ENCODE measurements around the gene MESP1.

Gene MESP1

DNA sequence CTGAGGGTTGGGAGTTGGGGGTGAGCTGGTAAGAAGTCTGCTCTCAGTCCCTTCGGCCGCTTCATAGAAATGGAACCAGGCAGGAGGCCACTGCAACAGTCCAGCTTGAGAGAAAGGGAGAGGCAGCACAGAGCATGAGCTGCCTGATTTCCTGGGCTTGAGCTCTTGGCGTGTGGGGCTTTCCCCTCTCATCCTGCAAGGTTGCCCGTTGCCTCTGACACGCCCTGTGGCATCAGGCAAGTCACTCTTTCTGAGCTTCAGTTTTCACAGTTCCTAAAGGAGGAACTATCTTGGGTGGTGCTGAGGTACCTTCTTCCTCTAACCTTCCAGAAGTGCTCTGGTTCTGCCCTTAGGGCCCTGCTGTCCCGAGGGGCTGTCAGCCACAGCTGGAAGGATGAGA is 30.0 kb upstream of the MESP1 start:
- no peak for DNase-seq (ENCODE audit: low read depth)

DNA sequence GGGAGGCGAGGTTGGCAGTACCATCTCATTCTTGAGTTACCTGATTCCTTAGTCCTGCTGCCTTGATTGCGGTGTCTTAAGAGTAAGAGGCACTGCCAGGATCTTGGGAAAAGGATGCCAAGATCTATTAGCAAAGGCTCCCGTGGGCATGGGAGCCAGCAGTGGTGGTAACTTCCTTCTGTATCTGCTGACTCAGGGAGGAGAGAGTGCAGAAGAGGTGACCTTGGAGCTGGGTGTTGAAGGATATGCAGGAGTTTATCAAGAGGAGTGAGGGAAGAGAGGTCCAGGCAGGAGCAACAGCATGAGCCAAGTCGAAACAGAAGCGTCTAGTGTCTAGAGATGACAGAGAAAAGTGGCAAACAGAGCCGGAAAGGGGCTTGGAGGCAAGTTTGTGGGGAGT is 29.6 kb upstream of the MESP1 start:
- no peak for DNase-seq (ENCODE audit: low read depth)

DNA sequence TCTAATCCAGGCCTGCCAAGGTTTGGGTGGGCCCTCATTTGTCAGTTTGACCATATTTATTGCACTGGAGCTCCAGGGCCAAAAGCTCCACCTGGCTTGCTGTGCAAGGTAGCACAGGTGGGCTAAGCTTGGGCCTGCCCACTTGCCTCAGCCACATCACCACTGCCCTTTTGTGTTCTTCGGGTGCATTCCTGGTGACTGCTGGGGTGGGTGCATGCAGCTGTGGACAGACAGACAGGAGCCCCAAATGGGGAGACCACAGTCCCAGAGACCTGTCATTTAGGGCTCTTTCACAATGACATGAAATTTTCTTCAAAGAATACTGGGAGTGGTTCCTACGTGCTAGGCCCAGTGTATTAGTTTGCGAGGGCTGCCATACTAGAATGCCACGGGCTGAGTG is 27.8 kb upstream of the MESP1 start:
- DNase-seq (ENCODE audit: low read depth) = no peak

DNA sequence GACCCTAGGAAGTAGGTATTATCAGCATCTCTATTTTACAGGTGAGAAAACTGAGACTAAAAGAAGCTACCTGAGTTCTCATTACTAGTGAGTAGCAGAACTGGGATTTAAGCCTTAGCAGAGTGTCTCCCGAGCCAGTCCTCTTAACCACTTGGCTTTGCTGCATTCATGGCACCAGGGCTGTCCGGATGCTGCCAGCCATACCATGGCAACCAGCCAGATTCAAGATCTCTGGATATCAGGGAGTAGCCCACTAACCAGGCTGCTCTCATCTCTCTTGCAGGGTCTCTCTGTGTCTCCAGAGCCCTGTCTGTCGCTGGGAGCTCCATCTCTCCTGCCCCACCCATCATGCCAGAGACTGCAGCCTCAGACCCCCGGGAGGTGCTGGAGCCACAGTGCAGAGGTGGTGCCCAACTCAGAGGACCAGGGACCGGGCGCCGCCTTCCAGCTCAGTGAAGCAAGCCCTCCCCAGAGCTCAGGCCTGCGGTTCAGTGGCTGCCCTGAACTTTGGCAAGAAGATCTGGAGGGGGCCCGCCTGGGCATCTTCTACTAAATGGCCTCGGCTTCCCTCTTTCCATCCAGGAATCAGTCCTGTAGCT is 26.8 kb upstream of the MESP1 start:
- DNase-seq (ENCODE audit: low read depth) = no peak

DNA sequence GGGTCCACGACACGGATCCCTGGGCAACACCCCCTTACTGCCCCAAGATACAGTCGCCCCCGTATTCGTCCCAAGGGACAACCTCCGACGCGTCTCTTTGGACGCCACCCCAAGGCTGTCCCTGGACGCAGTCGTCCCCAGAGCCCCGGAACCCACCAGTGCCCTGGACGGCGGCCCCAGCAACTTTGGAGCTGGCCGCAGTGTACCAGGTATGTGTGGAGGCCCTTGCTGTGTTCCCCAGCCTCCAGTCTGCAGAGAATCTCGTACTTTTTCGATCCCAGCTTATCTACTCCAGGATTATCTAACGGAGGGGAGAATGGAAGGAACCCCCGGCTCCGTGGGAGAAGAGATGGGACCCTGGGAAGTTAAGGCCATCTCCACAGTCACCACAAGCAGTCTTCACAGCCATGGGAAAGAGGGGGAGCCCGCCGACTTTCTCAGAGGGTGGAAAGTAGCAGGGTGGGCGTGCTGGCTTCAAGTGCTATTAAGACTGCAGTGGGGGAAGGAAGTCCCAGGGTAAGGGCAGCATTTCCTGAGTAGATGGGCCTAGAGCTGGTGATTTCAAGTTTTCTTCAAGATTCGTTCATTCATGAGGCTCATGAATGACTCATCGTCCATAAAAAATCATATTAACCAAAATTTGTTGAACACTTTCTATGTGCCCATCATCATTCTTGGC is 26.2 kb upstream of the MESP1 start:
- DNase-seq (ENCODE audit: low read depth) = no peak

DNA sequence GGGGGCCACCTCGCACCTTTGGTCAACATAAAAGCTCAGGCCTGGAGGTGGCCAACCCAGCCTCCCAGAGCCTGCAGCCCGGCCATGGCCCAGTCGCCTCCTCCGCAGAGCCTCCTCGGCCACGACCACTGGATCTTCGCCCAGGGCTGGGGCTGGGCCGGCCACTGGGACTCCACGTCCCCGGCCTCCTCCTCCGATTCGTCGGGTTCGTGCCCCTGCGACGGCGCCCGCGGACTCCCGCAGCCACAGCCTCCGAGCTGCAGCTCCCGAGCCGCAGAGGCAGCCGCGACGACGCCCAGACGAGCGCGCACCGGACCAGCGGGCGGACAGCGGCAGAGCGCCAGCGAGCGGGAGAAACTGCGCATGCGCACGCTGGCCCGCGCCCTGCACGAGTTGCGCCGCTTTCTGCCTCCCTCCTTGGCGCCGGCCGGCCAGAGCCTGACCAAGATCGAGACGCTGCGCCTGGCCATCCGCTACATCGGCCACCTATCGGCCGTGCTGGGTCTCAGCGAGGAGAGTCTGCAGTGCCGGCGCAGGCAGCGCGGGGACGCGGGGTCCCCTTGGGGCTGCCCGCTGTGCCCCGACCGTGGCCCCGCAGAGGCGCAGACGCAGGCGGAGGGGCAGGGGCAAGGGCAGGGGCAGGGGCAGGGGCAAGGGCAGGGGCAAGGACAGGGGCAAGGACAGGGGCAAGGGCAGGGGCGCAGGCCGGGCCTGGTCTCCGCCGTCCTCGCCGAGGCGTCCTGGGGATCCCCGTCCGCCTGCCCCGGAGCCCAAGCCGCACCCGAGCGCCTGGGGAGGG is 25.4 kb upstream of the MESP1 start, which contains the start of gene MESP2:
MESP2 (plus strand) TSS at position 59 of the 799 bp plus-strand sequence; CDS start at position 85, 26 bp downstream.
- peak; percentile 56 for DNase-seq (ENCODE audit: low read depth)

DNA sequence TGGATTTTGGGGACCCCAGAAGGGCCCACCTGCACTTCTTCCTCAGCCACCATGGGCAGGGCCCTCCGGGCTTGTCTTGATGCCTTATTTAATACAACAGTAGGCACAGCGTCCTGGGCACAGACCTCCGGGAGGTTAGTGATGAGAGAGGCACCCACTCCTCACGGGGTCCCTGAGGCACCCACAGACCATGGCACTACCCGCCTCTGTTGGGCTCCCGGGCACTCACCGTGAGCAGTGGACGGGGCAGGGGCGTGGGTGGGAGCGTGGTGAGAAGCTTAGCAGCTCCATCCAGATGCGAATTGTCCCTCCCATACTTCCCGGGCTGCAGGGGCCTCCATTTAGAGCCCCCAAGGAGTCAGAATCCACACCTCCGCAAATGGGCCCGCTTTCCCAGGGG is 24.8 kb upstream of the MESP1 start:
- no peak for DNase-seq (ENCODE audit: low read depth)

DNA sequence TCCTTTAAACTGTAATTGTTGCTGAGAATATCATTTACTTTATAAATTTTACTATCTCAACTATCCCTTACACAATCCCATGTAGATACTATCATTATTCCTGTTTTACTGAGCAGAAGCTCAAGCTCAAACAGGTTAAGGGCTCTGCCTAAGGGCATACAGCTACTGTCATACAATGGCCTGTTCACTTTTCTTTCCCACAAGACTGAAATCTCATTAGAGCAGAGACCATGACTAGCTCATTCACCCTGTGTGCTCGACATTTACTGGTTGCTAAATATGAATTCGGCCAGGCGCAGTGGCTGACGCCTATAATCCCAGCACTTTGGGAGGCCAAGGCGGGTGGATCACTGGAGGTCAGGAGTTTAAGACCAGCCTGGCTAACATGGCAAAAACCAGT is 23.4 kb upstream of the MESP1 start:
- DNase-seq (ENCODE audit: low read depth) = no peak

DNA sequence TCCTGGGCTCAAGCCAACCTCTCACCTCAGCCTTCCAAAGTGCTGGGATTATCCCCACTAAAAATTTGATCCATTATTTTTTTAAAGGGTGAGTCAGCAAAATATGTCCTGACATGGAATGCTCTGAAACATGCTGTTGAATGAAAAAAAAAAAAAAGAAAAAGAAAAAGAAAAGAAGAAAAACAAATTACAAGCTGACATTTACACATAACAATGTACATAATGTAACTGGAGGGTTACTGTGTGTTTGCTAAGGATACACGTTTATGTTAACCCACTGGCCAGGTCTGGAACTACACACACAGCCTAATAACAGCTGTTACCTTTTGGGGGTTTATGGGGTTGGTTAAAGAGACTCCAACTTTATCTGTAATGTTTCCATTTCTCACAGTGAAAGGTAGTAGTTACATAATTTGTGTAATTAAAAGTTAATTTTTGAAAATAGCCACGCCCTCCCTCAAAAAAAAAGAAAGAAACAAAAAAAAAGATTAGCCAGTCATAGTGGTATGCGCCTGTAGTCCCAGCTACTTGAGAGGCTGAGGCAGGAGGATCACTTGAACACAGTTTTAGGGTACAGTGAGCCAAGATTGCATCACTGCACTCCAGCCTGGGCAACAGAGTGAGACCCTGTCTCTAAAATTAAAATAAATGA is 22.0 kb upstream of the MESP1 start:
- no peak for DNase-seq (ENCODE audit: low read depth)

DNA sequence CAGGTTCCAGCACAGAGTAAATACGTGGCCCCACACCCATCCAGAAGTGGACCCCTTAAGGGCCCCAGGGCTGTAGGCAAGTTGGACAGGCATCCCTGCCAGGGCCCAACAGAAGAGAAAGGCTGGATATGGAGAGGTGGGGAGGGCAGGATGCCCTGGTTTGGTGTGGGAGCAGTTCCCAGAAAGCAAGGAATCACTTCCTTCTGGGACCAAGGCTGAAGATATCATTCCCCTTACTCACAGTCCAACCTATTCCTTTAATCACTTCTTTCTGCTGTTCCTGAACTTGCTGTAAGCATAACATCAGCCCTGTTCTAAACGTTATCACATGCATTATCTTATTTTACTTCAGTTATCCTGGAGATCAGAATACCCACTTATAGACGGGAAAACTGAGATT is 19.0 kb upstream of the MESP1 start:
- DNase-seq (ENCODE audit: low read depth) = peak; percentile 37

DNA sequence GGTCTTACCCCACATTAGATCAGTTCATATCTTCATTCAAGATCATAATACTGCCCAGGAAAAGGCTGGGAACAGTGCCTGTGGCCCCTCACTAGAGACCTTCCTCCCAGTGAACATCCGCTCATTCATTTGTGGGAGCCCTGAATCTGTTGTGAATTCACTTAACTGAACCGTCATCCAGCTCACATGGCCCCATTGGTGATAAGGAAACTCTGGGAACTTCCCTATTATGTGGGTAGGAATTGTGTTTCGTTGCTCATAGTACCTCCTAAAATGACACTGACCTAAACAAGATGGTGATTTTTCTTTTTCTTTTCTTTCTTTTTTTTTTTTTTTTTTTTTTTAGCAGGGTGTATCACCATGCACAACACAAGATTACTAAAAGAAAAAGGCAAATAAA is 18.3 kb upstream of the MESP1 start:
- DNase-seq (ENCODE audit: low read depth) = no peak

DNA sequence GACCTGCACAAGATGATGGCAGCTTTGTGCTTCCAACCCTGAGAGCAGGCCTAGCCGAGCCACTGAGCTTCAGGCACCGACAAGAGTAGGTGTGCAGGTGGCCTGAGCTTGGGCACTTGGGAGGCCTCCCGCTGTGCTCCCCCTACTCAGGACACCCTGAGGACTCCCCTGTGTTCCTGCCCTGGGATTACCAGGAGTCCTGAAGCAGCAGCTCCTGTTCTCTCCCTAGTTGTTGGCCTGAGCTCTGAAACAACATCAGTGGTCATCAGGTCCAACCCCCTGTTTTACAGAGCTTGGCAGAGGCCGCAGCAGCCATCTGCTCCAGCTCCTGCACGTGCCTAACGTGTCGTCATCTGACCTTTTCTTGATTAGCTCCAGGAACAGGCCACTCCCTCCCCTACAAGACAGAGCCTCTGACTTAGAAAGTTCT is 17.0 kb upstream of the MESP1 start:
- peak; percentile 52 for DNase-seq (ENCODE audit: low read depth)

DNA sequence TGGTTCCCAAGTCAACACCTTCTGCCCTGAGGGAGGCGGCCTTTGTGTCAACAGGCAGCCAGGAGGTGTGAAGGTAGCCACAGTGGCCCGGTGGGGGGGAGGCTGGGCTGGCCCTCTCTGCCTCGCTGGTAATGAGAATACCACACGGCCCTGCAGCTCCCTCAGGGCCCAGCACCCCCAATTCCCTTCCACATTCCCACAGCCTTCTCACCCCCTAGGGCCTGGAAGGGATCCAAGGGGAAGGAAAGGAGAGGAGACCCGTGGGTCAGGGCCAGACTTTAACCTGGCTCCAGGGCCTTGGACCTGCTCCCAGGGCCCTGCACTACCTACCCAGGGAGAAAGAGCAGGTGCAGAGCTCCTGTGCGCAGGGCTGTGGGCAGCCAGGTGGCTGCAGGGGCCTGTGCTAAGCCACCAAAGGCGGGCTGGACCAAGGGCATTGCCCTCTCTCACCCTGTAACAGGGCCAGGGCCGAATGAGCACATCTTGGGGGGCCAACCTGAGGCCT is 16.4 kb upstream of the MESP1 start:
- no peak for DNase-seq (ENCODE audit: low read depth)

DNA sequence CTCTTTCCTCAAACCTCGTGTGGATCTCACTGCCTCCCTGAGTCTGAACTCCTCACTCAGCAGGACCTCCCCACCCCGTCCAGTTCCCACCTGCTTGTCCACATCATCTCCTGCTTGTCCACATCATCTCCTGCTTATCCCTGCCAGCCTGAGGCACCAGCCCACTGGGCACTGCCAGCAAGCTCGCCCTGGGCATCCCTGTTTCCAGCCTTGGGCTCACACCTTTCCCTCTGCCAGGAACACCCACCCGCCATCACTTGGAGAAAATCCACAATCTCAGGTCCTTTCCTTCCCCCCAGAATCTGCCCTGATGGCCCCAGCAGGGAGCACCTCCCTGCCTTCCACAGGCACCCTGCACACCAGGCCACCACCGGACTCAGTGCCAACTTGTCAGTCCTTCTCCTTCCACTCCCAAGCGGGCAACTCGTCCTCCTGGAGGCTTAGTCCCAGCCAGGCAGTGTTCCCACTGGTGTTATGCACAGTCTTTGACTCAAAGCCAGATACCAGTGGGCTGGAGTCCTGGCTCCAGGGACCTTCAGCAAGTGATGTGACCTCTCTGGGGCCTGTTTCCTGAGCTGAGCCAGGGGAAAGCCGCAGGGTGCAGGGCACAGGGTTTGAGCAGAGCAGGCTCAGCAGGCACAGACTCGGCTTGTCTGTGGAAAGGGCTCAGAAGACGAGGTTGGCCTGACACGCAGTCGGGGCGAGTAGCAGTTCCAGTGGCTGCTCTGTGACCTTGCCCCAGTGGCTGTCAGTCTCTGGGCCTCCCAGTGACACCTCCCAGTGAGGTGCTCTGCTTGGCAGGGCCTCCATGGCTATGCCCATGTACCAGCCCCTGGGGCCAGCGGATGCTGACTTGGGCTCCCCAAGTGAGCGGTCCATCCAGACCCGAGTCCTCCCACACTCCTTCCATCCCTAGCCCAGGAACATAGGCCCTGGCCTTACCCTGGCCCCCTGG is 15.6 kb upstream of the MESP1 start:
- DNase-seq (ENCODE audit: low read depth) = no peak

DNA sequence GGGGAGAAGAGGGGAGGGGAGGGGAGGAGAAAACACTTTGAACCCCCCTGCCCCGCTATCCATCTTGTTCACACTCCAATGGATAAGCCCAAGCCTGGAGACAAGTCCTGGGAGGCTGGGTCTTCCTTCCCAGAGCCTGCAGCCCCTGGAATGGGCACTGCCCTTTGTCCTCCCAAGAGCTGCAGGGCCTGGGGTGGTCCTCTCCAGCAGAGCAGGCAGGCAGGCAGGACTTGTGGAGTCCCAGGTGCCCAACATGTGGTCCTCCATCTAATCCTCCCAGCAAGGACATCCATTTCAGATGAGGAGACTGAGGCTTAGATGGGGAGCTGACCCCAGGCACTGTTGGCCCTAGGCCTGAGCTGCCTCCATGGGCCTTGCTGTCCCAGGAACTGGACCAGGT is 14.6 kb upstream of the MESP1 start:
- DNase-seq (ENCODE audit: low read depth) = no peak

DNA sequence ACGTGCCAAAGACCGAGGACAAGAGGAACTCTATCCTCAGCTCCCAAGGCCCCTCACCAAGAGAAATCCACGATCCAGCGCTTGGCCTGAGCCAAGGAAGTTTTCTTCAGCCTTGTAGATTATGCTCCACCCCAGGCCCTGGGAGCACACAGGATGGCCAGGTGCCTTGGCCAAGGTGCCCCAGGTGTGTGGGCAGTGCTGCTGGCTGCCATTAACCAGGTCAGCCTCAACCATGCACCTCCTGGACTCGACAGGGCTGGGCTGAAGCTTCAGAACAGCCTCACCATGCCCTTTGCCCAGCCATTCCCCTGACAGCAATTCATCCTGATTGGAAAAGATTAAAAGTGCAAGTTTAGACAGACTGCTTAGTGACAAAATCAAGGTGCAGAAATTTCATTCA is 10.9 kb upstream of the MESP1 start:
- DNase-seq (ENCODE audit: low read depth) = no peak

DNA sequence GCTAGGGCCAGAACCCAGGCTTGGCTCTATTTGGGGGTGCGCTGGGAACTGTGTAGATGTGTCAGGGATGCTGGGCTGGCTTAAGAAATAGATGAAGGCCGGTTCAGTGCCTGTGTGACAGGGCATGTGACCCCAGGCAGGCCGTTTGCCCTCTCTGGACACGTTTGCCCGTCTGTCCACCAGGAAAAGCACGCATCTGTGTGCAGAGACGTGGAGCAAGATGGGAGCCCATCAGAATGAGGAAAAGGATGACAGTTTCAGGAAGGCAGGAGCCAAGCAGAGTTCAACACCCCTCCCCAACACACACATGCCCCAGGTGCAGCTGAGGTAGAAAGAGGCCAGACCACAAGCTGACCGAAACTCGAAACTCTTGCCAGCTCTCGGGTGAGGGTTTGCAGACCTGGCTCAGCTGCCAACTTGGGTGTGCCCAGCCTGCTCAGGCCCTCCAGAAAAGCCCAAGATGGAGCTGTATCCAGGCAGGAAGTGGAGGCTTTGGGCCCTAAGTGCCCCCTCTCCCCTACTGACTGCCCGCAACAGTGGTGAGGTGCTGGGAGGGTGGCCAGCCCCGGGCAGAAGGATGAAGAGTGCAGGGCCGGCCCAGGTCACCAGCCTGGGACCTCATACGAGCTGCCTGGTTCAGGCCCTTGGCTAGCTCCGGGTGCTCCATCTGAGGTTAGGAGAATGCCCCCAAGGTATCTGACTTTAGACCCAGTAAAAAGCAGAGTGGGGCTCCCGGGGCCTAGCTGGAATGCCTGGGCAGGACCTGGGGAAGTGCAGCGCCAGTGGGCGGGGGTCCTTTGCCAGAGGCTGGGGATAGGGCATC is 10.2 kb upstream of the MESP1 start:
- DNase-seq (ENCODE audit: low read depth) = no peak

DNA sequence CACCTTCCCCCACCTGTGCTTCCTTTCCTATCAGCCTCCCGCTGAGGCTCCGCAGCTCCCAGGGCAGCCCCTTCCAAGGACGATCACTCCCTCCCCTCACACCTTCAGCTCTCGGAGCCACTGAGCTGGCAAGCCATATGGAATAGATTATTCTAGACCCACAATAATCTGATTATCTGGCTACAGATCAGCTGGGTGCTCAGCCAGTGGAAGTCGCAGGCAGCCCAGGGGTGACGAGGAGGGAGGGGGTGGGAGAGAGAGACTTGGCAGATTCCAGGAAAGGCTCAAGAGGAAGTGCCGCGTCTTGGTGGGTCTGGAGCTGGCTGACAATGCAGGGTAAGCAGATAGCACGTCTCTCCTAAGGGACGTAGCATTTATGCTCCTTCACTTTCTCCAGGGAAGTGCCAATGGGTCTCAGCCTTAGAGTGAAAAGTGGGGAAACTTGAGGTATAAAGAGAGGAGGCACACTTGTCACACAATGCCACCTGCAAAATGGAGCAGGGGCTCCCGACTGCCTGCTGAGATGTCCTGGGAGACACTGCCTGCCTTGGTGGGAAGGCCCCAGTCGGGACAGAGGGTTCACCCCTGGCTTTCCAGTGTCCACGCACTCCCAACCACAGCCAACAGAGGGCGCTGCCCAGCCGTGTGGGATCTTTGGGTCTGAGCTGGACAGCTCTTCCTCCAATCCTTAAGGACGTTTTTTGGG is 9.4 kb upstream of the MESP1 start:
- peak; percentile 52 for DNase-seq (ENCODE audit: low read depth)

DNA sequence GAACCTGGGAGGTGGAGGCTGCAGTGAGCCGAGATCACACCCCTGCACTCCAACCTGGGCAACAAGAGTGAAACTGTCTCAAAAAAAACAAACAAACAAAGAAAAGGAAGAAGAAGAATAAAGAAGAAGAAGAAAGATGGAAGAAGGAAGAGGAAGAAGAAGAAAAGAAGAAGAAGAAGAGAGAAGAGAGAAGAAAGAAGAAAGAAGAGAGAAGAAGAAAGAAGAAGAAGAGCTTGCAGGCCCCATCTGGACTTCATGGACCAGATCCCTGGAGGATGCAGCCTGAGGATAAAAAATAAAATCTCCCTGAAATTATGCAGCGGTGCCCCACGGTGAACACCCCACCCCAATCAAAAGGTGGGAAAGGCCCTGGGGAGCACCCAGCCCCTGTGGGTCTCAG is 8.8 kb upstream of the MESP1 start:
- DNase-seq (ENCODE audit: low read depth) = no peak

DNA sequence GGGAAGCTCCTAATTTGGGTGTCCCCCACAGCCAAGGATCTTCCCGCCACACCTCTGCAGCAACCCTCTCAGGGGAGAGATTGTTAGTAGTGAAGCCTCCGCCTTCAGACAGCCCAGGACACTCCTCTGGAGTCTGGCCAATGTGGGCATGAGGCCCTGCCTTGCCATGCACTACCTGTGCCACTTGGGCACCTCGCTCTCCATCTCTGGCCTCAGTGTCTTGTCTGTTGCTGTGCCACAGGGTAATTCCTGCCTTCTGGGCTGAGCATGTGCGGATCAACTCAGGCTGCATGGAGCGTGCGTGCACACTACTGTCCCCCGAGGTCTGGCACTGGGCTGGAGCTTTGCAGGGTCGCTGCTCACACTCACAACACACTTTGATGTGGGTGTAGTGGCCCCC is 7.9 kb upstream of the MESP1 start:
- no peak for DNase-seq (ENCODE audit: low read depth)

All from stromal cell of bone marrow (primary cell).